ENCODE measurements around the gene WWC2. TPM values are rescaled to one million over a fixed set of nuclear protein-coding genes. Genes with fewer than 3 reads are reported as not detected.

WWC2 gene
- total and polyA plus RNA-seq, 11 donors = 5.4 to 43.0 (median 33.8) TPM

- H3K4me1 ChIP-seq = no peaks in the 10 kb centered on the region
- no peaks in the 10 kb centered on the region for H3K9me3 ChIP-seq
- no peak for TF ChIP-seq POLR2A (IDR thresholded peaks at IDR 0.05)
- no peak for TF ChIP-seq CTCF (IDR thresholded peaks at IDR 0.05)
- H3K36me3 ChIP-seq = peaks cover 0 to 7% (median 0%) of the 10 kb centered on the region in 9 donors
- no peak overlapping the region for H3K4me3 ChIP-seq
- intact Hi-C loops (cut with DNase I) = no loop called here
- WGBS, 4 donors = 73 to 83% (median 77%) methylated on average over 3 of the region's 3 CpGs
- DNase-seq = no peak
- H3K27me3 ChIP-seq = no peaks in the 10 kb centered on the region
- H3K27ac ChIP-seq = no peak overlapping the region
- no peak for ATAC-seq
Measured at GRCh38 chr4:183223053-183223452, 124.0 kb downstream of the WWC2 start.

GRCh38 chr4:183229397-183229796 lies 130.3 kb downstream of the WWC2 start:
- intact Hi-C loops (cut with DNase I) = no loop called here
- Histone ChIP-seq H3K27me3 (no peaks in the 10 kb centered on the region), H3K27ac (no peak overlapping the region), H3K9me3 (no peaks in the 10 kb centered on the region), H3K4me3 (no peak overlapping the region), H3K4me1 (no peaks in the 10 kb centered on the region), H3K36me3 (peaks cover 0 to 18% (median 0%) of the 10 kb centered on the region in 9 donors)
- TF ChIP-seq POLR2A (IDR thresholded peaks at IDR 0.05) (no peak), CTCF (IDR thresholded peaks at IDR 0.05) (no peak)
- no peak for DNase-seq
- no peak for ATAC-seq

- no peak overlapping the region for H3K4me3 ChIP-seq
- H3K27ac ChIP-seq = no peak overlapping the region
- ATAC-seq (peak; percentile 48 to 77 (median 70)), DNase-seq (peak in 1 of 5 donors; percentile 29)
- intact Hi-C loops (cut with DNase I) = loop anchor here in 1 of 10 donors (5.0 kb wide), 1 partner anchor 143 kb away; the partner anchor contains the start of gene WWC2
- peaks cover 0 to 17% (median 0%) of the 10 kb centered on the region in 12 donors for H3K9me3 ChIP-seq
- WGBS, 4 donors = 67 to 75% (median 70%) methylated on average over 15 of the region's 15 CpGs
- H3K27me3 ChIP-seq = no peaks in the 10 kb centered on the region
- TF ChIP-seq CTCF (IDR thresholded peaks at IDR 0.05) = no peak
- TF ChIP-seq POLR2A (IDR thresholded peaks at IDR 0.05) = no peak
- peaks cover 0 to 29% (median 11%) of the 10 kb centered on the region in 12 donors for H3K4me1 ChIP-seq
- H3K36me3 ChIP-seq = peaks cover 0 to 33% (median 11%) of the 10 kb centered on the region in 9 donors
Measured at GRCh38 chr4:183240581-183241321, 141.7 kb downstream of the WWC2 start.

GRCh38 chr4:183241322-183241640 lies 142.2 kb downstream of the WWC2 start:
- TF ChIP-seq CTCF (IDR thresholded peaks at IDR 0.05) (no peak), POLR2A (IDR thresholded peaks at IDR 0.05) (no peak)
- Histone ChIP-seq H3K36me3 (peaks cover 0 to 38% (median 16%) of the 10 kb centered on the region in 9 donors), H3K27ac (no peak overlapping the region), H3K4me3 (no peak overlapping the region), H3K4me1 (peaks cover 0 to 29% (median 11%) of the 10 kb centered on the region in 12 donors), H3K9me3 (peaks cover 0 to 12% (median 0%) of the 10 kb centered on the region in 12 donors), H3K27me3 (no peaks in the 10 kb centered on the region)
- WGBS, 4 donors = 37 to 69% (median 47%) methylated on average over 4 of the region's 4 CpGs
- DNase-seq (no peak), ATAC-seq (peak; percentile 57 to 77 (median 66))
- intact Hi-C loops (cut with DNase I) = loop anchor here in 1 of 10 donors (5.0 kb wide), 1 partner anchor 144 kb away; the partner anchor contains the start of gene WWC2
